ENCODE results near the gene HDLBP.

HDLBP gene

GRCh38 chr2:241189093-241189855, 126.2 kb downstream of the HDLBP start:
- DNase-seq: no peak

- DNase-seq: no peak
These were observed 126.9 kb downstream of the HDLBP start, which contains the start of gene ANO7 for GRCh38 chr2:241188361-241189092. Gene ANO7 (plus strand): TSS chr2:241188677. CDS start chr2:241190064, 1,387 bp downstream.

DNA sequence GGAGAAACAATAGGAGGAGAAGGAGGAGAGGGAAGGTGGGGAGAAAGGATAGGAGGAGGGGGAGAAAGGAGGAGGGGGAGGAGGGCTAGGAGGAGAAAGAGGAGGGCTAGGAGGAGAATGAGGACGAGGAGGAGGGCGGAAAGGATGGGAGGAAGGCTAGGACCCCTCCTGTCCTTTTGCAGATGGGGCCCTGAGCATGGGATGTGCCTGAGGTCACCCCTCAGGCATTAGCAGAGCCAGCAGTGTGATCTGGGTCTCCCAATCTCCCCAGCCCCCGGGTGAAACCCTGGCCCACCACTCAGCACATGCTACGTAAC, 127.6 kb downstream of the HDLBP start:
- no peak for DNase-seq

DNA sequence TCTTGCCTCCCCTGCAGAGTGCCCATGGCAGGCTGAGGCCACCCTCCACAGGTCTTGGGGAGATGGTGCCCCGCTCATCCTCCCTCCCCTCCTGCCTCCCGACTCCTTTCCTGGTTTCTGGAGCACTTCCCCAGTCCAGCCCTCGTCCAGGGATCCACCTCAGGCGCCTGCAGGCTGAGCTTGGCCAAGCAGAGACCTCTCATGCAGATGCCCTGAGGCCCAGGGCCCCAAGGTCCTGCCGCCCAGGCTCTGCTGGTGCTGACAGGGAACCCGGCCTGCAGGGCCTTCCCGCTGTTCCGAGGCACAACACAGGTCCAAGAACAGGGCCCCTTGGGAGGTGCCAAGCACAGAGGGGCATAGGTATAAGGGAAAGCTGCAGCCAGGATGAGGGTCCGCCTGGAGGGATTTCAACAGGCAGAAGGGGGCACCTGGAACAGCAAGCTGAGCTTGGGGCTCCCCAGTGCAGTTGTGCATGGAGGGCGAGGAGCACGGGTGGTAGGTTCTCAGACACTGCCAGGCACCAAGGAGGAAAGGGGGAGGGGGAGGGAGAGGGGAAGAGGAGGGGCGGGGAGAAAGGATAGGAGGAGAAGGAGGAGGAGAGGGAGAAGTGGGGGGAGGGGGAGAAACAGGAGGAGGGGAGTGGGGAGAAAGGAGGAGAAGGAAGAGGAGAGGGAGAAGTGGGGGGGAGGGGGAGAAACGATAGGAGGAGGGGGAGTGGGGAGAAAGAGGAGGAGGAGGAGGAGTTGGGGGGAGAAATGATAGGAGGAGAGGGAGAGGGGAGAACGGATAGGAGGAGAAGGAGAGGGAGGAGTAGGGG, 128.2 kb downstream of the HDLBP start:
- DNase-seq: no peak

- no peak for DNase-seq
These were observed 129.5 kb downstream of the HDLBP start for GRCh38 chr2:241185961-241186360.

DNA sequence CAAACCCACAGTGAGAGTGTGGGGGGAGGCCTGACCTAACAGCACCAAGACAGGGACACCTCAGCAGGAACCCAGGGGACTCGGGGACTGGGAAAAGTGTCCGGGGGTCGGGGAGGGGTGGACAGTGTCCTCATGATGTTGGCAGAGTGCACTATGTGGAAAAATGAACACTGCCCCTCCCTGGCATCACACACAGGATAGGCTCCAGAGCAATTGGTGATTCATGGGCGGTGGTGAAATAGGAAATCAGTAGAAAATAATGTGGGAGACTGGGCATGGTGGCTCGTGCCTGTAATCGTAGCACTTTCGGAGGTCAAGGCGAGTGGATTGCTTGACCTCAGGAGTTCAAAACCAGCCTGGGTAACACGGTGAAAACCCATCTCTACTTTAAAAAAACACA, 130.6 kb downstream of the HDLBP start:
- DNase-seq: no peak

GRCh38 chr2:241183221-241183620, 132.3 kb downstream of the HDLBP start:
- DNase-seq: no peak

DNA sequence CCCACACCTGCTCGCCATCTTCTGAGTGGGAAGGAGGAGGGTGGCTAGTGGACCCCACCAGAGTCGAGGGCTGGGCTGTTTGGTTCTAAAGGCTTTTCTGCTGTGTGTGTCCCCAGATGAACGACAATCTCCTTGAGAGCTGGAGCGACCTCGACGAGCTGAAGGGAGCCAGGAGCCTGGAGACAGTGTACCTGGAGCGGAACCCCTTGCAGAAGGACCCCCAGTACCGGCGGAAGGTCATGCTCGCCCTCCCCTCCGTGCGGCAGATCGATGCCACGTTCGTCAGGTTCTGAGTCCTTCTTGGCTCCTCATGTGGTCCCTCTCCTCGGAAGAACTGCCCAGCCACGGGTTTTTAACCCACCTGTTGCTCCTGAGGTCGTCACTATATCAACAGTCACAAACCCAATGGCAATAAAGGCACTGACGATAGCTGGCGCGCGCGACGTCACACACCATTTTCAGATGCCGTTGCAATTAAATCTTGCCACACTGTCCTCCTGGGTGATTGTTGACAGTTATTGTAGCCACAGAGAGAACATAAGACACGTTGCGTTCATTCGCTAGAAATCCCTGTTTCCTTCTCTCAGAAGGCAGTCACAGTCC, 132.8 kb downstream of the HDLBP start:
- no peak for DNase-seq

DNA sequence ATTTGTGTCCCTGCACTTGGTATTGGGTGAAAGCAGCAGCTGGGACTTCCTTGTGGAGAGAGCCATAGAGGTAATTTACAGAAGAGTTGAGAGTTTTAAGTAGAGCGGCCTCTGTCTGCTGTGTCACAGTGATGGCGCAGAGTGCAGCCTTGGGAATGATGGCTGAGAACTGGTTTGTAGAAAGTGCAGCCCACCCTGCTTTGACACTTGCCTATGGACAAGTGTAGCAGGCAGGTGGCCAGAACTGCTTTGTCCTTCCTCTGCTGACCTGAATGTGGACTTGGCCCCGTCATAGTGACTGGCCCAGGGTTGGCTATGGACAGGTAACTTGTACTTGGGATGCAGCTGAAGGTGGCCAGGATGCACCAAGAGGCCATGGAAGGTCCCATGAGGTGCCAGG, 133.3 kb downstream of the HDLBP start:
- no peak for DNase-seq

- DNase-seq: no peak
These were observed 135.0 kb downstream of the HDLBP start for GRCh38 chr2:241180495-241180894.

GRCh38 chr2:241179899-241180298, 135.6 kb downstream of the HDLBP start:
- no peak for DNase-seq

DNA sequence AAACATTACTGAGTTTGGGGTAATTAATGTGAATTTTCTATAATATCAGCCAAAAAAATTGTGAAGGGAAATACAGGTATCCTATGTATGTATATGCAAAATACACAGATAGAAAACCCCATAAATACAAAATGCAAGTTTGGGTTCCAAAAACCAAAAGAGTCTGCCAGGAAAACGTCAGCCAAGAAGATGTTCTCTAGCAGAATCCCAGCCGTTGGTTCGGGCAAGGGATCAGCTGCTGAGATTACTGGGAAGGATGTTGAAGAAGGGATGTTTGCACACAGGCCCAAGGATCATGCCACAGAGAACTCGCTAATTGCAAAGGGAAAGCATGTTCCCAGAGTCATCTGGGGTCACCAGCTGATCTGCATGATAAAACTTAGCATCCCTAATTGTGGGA, 136.5 kb downstream of the HDLBP start:
- DNase-seq: no peak

DNA sequence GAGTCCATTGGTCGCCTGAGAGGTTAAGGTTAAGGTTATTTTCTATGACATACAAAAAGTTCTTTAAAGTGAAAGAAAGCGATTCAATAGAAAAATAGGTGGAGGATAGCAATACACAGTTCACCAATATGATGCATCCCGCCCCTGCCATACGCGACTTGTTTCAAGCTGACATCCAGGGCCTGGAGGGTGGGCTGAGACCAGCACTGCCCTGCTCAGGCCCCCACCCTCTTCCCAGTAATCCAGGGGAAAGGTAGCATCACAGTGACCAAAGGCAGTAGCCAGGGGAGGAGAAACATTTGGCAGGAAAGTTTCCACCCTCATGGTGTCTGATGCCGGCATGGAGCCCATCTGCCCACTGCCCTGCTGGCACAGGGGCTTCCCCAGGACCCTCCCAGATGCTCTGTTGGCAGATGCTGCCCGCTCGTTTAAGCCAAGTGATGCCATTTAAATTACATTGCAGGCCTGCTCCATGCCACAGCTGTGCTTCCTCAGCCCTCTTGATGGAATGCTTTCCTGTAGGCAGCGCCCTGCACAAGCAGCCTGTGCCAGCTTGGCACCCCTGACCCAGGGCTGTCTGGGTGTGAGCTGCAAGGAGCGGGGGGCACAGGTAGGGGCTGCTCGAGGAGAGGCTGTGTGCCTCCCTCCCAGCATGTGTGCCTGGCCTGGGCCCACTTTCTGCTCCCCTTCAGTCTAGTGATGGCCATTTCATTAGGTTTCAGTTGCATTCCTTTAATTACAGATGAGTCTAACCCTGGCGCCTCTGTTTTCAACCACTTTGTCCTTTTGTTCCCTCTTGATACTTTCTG, 137.7 kb downstream of the HDLBP start:
- DNase-seq: no peak
